HG02642 (cell line): ENCODE results near the gene PGAM1.
A peak's percentile ranks its signal among the peaks of the same experiment; 100 is the strongest.
"Not testable (repeated sequence)": the region's sequence is repeated elsewhere in the genome, so short reads cannot be mapped to it uniquely, and the experiment has no call there.

Experiments
- ATAC-seq: cut with Tn5 transposase; IDR thresholded peaks from one replicate; pipeline ENCODE4 v1.9.1; 2021; ENCODE audit warnings: mild to moderate bottlenecking; ENCODE audit not compliant: unreplicated experiment, poor library complexity

The PGAM1 gene

DNA sequence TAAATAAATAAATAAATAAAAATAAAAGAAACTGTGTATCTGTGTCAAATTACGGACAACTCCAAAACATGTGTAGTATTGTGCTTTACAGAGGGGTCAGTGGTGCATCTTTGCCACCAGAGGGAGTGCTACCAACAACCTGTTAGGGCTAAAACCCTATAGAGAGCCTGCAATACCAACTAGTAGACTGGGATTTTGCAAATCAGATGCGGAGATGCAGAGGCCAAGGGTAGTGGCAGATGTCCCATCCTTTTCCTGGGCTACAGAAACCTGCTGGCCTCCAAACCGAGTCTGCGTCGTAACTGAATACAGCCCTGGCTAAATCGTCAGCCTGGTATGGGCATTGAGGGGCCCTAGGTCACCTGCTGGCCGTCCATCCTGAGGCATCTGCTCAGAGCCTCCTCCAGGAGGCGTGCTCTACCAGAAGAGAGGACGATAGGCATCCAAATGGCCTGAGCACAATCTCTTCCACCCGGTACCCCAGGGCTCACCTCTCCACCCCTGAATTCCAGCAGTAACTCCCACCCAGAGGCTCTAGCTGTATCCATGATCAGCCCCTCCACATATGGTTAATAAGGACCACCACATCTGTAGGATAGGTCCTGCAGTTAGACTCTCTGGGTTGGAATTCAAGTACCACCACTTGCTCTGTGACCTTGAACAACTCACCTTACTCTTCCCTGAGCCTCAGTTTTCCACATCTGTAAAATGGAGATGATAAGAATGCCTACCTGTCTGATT, 18.6 kb upstream of the PGAM1 start:
- ATAC-seq, result peak; percentile 87

DNA sequence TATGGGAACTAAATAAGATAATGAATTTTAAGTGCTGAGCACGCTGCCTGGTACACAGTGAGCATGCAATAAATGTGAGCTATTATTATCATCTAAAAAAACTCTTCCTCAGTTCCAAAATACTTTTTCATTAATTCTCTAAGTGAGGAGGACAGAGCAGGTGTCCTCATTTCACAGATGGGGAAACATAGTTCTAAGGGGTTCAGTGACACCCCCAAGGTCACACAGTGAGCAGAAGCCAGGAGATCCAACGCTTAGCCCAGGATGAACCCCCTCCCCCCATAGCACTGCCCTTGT, 18.1 kb upstream of the PGAM1 start:
- no peak for ATAC-seq

DNA sequence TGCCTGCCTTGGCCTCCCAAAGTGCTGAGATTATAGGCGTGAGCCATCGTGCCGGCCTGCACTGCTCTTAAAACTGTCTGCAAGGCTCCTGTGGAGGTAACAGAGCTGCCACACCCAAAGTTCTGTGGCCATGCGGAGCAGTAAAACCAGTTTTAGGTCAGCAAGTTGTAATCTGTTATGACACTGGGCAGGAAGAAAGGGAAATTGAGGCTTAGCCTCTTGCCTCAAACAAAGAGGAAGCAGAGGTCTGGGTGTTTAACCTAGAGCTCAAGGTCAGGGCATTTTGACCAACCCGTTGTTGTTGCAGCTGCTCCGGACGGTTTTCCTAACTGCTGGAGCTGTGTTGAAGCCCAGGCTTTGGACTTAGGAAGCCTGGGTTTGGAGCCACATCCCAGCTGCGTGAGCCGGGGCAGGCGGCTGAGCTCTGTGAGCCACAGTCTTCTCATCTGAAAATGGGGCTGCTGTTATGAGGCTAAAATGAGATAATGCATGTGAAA, 17.4 kb upstream of the PGAM1 start:
- no peak for ATAC-seq

DNA sequence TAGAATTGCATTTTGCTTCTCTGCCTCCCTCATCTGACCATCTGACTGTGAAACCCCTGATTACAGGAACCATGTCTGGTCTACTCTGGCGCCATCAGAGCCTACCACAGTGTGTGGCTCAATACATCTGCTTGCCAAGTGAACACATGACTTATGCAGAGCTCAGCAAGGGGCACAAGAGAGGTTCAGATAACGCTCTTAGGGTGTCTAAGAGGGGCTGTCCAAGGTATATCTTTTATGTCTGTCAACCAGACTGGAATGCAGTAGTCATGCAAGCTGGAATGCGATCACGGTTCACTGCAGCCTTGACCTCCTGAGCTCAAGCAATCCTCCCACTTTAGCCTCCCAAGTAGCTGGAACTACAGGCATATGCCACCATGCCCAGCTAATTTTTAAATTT, 14.6 kb upstream of the PGAM1 start:
- no peak for ATAC-seq

DNA sequence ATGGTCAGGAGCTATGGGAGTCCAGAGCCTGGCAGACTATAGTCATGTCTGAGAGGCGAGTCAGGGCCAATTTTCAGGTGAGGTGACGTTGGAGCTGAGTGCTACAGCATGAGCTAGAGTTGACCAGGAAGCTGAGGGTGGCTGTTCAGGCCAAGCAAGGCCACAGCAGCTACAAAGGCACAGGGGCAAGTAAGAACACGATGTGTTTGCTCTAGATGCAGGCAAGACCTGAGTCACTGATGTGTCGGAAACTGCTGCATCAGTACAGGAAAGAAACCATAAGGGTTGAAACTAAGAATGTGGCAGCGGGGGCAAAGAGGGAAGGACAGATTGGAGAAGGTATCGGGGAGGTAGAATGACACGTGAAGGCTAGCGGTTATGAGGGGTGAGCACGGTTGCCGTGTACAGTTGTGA, 13.1 kb upstream of the PGAM1 start:
- no peak for ATAC-seq

DNA sequence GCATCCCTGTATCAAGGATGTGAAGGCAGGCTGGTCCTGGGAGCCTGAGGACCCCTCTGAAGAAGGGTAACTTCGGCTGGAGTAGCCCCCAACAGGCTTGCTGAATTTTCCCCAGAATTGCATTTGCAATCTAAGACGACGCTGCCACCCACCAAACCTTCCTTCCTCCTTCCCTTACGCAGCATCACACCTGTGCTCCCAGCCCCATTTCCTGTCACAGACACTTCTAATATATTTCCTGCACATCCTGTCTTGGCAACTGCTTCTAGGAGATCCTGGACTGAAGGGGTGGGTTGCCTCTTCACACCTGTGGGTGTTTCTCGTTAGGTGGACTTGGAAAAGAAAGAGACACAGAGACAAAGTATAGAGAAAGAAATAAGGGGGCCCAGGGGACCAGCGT, 9.4 kb upstream of the PGAM1 start:
- ATAC-seq, result no peak

DNA sequence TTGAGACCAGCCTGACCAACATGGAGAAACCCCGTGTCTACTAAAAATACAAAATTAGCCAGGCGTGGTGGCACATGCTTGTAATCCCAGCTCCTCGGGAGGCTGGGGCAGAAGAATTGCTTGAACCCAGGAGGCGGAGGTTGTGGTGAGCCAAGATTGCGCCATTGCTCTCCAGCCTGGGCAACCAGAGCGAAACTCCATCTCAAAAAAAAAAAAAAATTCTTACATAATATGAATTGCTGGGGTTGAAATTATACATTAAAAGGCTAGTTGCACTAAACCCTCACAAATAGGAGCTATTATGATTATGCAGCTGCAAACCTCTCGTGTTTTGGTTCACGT, 2.3 kb upstream of the PGAM1 start:
- not testable (repeated sequence) for ATAC-seq

DNA sequence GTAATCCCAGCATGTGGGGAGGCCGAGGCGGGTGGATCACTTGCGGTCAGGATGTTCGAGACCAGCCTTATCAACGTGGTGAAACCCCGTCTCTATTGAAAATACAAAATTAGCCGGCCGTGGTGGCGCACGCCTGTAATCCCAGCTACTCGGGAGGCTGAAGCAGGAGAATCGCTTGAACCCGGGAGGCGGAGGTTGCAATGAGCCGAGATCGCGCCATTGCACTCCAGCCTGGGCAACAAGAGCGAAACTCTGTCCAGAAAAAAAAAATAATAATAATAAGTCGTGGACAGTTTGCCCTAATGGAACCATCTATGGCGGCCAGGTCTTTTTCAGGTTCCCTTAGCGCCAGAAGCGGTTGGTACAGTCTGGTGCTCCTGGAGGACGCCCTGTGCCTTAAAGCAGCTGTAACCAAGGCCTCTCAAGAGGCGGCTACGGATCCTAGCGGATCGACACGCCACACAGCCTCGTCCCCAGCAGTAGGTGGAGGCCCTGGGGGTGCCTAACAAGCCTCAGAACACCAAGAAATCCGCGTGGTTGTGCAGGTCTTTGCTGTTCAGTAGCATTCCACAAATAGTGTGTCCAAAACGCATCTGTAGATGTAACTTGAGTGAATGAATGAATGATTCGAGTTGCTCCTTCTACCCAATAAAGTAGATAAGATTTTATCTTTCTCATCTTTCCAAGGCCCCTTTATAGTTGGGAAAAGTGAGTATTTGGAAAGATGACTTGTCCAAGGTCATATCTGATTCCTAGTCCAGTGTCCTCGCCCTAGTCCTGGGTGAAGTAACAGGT, 982 bp downstream of the PGAM1 start:
- ATAC-seq, result no peak

DNA sequence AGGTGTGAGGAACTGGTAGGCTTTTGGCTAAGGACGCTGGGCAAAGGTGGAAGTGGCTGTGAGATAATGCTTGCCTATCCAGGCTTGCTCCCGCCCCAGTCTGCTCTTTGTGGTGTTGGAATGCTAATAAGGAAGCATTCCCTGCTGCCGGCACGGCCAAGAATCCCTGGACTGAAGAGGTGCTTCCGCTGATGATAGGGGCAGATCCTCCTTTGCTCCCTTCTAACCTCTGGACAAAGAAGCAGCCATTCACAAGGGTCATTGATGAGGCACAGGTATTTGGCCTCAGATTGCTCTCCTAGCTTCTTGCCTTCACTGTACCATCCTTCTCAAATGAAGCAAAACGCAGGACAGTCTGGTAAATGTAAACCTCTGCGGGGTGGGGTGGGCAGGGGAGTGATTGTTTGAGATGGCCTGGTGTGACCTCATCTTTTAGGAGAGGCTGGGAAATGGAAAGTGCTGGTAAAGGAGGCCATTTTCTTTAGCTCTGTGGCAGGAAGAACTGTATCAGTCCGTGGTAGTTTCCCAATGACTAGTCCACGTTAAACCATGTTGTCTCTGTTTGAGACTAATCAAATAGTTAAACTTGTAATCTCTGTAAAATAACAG, 1.7 kb downstream of the PGAM1 start:
- ATAC-seq, result no peak

DNA sequence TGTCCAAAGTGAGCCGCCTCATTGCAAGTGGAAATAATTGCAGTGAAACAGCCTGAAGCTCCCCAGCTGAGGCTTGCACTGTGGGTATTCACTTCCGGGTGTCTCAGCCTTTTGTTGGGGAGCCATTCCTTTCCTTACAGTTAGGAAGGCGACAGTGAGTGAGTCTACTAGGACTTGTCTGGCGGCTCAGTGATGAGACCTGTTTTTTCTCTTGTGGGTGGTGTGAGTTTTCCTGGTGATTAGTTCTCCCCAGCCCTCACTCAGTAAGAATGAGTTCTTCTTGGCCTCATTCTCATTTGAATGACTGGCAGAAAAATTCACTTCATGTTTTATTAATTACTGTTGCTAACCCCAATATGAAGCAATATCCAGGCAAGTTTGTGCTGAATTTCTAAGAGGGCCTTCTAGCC, 2.6 kb downstream of the PGAM1 start:
- no peak for ATAC-seq

DNA sequence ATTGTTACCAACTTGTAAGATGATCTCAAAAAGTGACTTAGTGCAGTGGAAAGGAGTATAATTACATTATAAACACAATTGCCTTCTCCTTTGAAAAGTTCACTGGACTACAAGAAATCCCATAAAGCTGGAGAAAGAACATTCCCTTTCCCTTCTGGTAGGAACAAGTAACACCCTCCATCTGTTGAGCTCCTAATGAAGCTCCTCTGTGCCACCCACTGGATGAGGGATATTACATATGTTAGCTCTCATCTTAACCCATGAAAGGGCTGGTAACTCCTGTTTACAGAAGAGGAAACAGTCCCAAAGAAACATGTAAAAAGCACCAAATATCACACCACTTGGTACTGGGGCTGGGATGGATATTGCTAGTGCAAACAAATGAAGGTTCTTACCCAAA, 8.1 kb downstream of the PGAM1 start:
- no peak for ATAC-seq

DNA sequence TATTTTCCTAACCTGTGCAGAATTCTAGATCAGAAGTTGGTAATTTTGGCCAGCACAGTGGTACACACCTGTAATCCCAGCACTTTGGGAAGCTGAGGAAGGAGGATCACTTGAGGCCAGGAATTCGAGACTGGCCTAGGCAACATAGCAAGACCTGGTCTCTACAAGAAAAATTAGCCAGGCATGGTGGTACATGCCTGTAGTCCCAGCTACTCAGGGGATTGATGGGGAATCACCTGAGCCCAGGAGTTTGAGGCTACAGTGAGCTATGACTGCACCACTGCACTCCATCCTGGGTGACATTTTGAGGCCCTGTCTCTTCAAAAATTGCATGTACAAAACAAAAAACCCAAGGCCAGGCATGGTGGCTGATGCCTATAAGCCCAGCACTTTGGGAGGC, 8.6 kb downstream of the PGAM1 start:
- no peak for ATAC-seq

DNA sequence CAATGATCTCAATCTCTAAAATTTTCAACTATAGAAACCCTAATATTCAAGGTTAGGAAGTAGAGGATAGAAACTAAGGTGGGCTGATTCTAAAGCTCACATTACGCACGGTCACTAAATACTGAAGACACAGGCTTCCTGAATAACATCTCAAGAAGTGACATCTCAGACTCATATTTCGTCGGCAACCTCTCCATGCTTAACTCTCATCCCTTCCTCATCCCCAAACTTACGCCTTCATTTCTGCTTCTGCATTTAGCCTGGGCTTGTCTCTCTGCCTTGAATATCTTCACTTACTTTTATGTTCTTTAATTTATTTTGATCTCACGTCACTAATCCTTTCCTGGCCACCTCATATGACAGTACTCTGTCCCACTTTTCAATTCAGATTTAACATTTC, 9.2 kb downstream of the PGAM1 start:
- ATAC-seq, result no peak

DNA sequence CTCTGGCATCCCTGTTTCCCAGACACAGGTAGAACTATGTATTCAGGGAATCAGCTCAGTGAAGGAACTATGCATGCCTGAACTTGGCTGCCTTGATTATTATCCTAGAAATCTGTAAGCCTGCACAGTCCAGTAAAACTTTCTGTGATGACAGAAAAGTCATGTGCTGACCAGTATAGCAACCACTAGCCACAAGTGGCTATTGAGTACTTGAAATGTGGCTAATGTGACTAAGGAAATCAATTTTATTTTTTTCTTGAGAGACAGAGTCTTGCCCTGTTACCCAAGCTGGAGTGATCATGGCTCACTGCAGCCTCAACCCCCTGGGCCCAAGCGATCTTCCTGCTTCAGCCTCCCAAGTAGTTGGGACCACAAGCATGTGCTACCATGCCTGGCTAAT, 16.3 kb downstream of the PGAM1 start:
- no peak for ATAC-seq

DNA sequence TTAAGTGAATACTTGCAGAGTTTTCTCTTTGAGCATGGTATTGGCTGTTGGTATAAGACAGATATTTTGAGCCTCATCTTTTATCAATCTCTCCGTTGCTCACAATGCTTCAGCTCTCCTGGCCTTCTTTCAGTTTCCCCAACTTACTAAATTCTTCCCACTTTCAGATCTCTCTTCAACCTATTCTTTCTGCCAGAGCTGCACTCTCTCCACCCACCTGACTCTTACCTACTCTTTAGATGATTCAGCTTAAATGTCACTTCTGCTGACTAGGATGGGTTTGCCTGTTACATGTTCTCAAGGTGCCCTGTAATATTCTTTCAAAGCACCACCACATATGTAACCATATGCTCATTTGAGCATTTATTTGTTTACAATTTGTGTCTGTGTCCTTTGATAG, 18.2 kb downstream of the PGAM1 start:
- ATAC-seq, result no peak

DNA sequence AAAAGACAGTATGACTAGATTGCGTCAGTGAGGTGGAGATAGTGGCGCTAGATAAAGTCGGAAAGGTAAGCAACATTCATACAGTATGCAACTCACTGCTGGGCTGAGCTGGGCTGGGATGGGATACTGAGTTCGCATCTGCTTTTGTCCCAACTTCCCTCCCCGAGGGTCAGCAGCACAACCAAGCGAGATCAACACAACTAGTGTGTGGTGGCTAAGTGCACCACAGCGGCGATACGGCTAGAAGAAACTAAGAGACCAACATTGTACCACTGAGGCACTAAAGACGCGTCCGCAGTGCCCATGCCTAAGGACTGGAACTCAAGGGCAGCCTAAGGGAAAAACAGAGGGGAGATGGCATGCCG, 19.3 kb downstream of the PGAM1 start:
- ATAC-seq, result peak; percentile 1

DNA sequence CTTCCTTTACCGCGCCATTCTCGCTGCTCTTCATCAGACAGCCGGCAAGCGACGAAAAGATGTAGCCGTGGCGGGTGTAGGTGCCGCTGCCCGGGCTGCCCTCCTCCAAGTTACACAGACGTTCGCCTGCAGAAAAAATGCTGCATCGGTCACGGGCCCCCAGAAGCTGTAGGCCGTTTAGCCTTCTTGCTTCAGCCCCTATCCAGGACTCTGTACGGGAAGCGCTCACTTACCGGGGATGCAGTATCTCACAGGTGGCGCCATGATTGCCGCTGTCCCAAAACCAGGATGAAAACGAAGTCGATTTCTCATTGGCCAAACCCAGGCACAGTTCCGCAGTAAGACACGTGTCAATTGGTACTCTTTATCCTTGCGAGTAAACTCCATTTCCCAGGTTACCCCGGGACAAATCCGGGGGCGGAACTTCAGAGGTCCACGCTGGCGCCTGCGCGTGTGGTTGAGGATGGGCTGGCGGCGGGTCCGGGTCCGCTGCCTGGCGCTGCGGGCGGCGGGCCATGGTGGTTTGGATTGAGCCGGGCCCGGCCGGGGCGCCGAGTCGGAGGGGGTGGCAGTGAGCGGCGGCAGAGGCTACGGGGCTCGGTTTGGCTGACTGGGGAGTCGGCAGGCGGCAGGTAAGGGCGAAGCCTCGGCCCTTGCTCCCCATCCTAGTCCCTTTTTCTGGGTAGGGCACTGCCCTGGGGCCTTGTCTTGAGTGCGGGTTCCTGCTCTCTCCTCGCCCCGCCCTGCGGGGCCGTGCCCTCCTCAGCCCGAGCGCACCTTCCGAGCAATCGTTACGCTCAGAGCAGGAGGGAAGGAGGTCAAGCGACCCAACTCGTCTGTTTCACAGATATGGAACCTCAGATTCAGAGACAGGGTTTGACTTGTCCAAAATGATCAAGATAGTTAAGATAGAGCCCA, 20.0 kb downstream of the PGAM1 start, which contains the start of the genes EXOSC1 and ZDHHC16:
Gene EXOSC1 (minus strand): TSS at position 285 of the 918 bp plus-strand sequence. CDS start 21 bp downstream, at position 264.
Gene ZDHHC16 (plus strand): TSS at position 454 of the 918 bp plus-strand sequence. CDS start 5,501 bp downstream, outside the sequence.
- ATAC-seq, result peak; percentile 93

DNA sequence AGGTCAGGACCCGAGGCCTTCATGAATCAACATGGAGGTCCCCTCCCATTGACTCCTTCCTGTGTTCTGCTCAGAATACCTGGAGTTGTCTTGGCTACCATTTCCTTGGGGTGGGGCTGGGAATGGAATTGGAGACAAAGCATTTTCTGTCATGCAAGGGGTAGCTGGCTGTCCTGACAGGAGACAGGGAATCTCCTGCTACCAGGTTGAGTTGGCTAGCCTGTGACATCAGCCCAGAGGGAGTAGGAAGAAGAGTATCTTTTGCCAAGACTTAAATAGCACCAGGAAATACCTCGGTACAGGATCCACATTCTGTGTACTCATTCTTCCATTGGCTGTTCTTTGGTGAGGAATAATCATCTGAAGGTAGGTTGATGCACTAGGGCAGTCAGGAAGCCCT, 24.8 kb downstream of the PGAM1 start:
- no peak for ATAC-seq

DNA sequence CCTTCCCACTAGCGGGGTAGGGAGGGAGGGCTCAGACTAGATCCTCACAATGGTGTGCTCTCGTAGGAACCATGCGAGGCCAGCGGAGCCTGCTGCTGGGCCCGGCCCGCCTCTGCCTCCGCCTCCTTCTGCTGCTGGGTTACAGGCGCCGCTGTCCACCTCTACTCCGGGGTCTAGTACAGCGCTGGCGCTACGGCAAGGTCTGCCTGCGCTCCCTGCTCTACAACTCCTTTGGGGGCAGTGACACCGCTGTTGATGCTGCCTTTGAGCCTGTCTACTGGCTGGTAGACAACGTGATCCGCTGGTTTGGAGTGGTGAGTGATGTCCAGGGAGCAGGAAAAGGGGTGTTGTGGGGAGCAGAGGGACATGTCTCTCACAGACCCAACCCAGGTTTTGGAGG, 25.6 kb downstream of the PGAM1 start:
- ATAC-seq, result no peak

DNA sequence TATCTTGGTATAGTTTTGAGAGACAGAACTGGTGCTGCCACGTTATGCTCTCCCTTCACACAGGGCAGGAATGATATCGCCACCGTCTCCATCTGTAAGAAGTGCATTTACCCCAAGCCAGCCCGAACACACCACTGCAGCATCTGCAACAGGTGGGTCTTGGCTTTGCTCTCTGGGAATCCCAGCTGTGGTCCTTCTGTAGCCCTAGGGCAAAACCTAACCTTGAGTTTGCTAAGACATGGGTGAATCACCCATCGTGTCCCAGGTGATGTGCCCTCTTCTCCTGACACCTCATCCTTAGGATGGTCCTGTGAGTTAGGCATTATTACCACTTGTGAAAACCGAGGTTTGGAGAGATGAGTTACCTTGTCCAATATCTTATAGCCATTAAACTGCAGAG, 26.4 kb downstream of the PGAM1 start:
- no peak for ATAC-seq
